GM12865 (cell line): ENCODE measurements around the gene SPDYA.

Source experiments
- DNase-seq: peaks from one replicate; pipeline ENCODE4 v3.0.0; 2010; ENCODE audit warnings: low read depth
- H3K4me3 ChIP-seq: 2 replicates; pipeline ENCODE4 v1.5.1; 2011; ENCODE audit warnings: mild to moderate bottlenecking, low read depth, low read length, control low read depth
- CTCF ChIP-seq: IDR thresholded peaks from 2 replicates; pipeline ENCODE4 v1.5.1; 2011; ENCODE audit warnings: low read length, control low read depth, low read depth, inconsistent platforms; ENCODE audit not compliant: insufficient read depth; ENCODE audit errors: missing control alignments

Gene SPDYA

DNA sequence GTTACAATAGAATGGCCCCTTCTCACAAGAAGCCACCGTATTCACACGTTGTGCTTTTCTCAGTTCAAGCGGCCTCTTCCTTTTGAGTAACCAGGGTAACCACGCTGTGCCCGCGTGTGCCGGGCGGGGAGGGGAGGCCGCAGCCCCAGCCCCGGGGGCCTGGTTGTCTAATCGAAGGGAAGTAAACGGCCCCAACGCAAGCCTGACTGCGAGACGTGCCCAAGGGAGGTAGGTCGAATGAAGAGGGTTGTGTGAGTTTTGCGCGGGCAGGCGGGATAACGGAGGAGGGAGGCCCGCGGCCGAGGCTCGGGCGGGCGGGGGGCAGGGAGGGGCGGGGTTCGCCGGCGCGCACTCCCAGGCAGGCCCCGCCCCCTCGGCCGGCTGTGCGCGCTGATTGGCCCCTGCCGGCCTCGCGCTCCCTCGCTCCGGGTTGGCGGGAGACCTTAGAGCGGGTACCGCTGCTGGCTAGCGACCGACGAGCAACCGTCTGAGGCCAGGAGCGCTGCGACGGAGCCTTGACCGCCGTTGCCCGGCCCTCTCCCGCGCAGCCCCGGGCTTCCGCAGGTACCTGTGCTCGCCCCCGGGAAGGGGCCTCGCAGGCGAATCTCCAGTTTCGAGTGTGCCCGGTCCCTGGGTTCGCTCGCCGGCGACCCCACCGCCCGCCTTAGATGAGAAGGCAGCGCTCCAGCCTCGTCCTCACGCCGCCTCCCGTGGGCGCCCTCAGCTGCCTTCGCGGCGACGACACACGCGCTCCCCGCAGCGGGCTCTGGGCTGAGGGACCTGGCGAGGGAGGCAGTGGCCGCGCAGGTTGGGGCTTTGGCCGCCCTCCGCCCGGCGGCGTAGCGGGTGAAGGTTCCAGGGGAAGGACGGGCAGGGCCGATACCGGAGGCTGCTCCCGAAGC, at the start of gene SPDYA:
Gene SPDYA (plus strand): TSS at position 451 of the 902 bp plus-strand sequence. CDS start 5,181 bp downstream, outside the sequence.
- no peak for TF ChIP-seq CTCF
- peak; percentile 83 for DNase-seq
- H3K4me3 ChIP-seq: peak within 1 kb of the TSS; percentile 56

DNA sequence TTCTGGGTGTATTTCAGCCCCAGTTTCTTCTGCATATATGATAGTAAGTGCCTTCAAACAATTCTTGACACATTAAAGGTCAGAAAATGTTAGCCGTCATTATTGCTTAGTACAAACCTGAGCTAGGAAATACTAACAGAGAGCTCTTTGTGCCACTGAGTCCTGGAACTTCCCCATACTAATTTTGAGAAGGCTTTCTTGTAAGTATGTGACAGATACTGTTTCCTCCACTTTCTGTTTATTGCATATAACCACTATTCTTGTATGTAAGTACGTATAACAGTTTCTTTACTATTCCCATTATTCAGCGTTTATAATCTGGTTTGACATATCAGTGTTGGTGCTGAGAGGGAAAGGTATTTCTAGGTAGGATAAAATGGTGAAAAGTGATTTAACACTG, 49.2 kb upstream of the SPDYA start:
- no peak for DNase-seq
- no peak for TF ChIP-seq CTCF
- H3K4me3 ChIP-seq: no peak overlapping the region

GRCh38 chr2:28764909-28765711, 45.5 kb upstream of the SPDYA start:
- H3K4me3 ChIP-seq: no peak overlapping the region
- no peak for DNase-seq
- no peak for TF ChIP-seq CTCF

DNA sequence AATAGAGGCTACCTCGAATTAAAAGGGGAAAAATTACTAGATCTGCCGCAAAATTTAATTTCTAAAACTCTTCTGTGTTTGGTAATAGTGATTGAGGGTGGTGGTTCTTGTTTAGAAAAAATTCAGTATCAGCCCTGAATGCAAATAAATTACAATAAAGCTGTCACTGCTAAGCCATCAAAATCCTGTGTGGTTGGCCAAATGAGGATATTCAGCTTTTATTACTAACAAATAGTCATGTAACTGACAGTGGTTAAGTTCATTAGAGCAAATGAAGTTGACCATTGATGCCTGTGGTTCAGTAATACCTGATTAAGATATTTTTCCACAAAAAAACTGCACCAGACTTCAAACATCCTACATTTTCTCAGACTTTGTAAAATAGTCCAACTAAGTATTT, 44.6 kb upstream of the SPDYA start:
- DNase-seq: no peak
- TF ChIP-seq CTCF: no peak
- H3K4me3 ChIP-seq: no peak overlapping the region

DNA sequence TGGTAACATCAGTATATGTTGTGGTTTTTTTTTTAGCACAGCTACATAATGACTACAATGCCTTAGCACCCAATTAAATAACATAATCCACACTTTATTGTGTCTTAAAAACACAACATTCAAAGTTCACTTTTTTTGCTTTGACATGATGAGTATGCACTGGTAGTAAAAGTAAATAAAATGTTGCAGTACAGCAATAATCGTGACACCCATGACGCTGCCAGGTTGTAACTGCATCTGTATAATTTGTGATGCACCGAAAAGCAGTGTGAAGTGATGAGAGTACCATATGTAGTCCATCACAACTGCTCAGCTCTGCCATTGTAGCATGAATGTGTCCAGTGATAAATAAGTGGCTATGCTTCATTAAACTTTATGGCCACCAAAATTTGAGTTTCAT, 43.3 kb upstream of the SPDYA start:
- no peak for DNase-seq
- TF ChIP-seq CTCF: no peak
- H3K4me3 ChIP-seq: no peak overlapping the region

DNA sequence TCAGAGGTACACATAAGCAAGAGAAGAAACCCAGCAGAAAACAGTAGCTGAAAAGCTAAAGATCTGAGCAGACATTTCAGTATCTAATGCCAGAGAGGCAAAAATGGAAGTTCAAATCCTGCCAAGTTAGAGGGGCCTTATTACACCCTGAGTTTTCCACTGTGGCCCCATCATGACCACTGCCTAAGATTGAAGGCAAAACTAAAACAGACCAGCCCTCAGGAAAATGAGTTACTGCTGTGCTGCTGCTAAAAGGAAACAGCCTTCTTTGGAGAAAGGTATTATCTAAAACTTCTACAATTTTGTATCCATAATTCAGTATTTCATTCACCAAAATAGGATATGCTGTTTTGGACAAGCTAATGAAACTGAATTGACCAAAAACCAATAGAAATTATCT, 42.2 kb upstream of the SPDYA start:
- no peak for TF ChIP-seq CTCF
- DNase-seq: no peak
- H3K4me3 ChIP-seq: no peak overlapping the region
